ENCODE results near the gene PCDHGA7. TPM values are rescaled to one million over a fixed set of nuclear protein-coding genes. Genes with fewer than 3 reads are reported as not detected.
"Not testable (repeated sequence)": the region's sequence is repeated elsewhere in the genome, so short reads cannot be mapped to it uniquely, and the experiment has no call there.

Gene PCDHGA7
- total RNA-seq, 2 donors from 2014 or later: 0.25 TPM; not detected in 1

GRCh38 chr5:141398608-141399007 lies 16.1 kb downstream of the PCDHGA7 start:
- peaks cover 56% of the 10 kb centered on the region for H3K27me3 Mint-ChIP-seq

DNA sequence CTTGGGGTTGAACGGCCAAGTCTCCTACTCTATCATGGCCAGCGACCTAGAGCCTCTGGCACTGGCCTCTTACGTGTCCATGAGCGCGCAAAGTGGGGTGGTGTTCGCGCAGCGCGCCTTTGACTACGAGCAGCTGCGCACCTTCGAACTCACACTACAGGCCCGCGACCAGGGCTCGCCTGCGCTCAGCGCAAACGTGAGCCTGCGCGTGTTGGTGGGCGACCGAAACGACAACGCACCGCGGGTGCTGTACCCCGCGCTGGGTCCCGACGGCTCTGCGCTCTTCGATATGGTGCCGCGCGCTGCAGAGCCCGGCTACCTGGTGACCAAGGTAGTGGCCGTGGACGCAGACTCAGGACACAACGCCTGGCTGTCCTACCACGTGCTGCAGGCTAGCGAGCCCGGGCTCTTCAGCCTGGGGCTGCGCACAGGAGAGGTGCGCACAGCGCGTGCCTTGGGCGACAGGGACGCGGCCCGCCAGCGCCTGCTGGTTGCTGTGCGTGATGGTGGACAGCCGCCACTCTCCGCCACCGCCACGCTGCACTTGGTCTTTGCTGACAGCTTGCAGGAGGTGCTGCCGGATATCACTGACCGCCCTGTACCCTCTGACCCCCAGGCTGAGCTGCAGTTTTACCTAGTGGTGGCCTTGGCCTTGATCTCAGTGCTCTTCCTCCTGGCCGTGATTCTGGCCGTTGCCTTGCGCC lies 17.2 kb downstream of the PCDHGA7 start:
- ATAC-seq (no peak), DNase-seq (no peak)
- Mint-ChIP-seq H3K27ac (peak overlapping the region; percentile 6), H3K27me3 (peaks cover 54% of the 10 kb centered on the region), H3K4me1 (no peaks in the 10 kb centered on the region), H3K36me3 (ENCODE audit: low read depth) (peaks cover 5% of the 10 kb centered on the region), H3K4me3 (no peak overlapping the region)
- peaks cover 4% of the 10 kb centered on the region for H3K9me3 ChIP-seq (ENCODE audit: control insufficient read depth, low read length, poor library complexity, severe bottlenecking)

More at GRCh38 chr5:141398608-141399007, 16.1 kb downstream of the PCDHGA7 start:
- H3K9me3 ChIP-seq (ENCODE audit: control insufficient read depth, low read length, poor library complexity, severe bottlenecking): peaks cover 2% of the 10 kb centered on the region
- Mint-ChIP-seq H3K27ac (no peak overlapping the region), H3K4me1 (no peaks in the 10 kb centered on the region), H3K4me3 (no peak overlapping the region), H3K36me3 (ENCODE audit: low read depth) (peaks cover 5% of the 10 kb centered on the region)
- no peak for DNase-seq
- no peak for ATAC-seq

DNA sequence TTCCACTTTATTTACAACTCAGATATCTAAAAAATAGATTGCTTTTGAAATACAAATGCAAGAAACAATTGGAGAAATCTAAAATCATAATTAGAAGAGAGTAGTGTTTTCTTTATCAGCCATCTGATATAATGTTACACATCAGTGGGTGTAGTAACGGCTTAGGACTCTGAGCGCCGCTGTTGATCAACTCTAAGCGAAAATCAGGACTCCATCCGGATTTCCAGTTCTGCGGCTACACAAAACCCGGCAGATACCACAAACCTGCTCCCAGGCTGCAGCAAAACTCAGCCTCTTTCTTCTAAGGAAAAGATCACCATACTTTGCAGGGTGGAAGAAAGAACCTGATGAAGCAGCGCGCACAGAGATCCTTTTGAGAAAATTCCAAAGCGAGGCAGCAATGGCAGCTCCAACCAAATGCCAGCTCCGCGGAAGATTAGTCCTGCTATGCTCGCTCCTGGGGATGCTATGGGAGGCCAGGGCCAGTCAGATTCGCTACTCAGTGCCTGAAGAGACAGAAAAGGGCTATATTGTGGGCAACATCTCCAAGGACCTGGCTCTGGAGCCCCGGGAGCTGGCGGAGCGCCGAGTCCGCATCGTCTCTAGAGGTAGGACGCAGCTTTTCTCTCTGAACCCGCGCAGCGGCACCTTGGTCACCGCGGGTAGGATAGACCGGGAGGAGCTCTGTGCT lies 20.2 kb downstream of the PCDHGA7 start, which contains the start of gene PCDHGA9:
Gene PCDHGA9 (plus strand): TSS at position 226 of the 691 bp plus-strand sequence. CDS start 175 bp downstream, at position 401.
- DNase-seq (no peak), ATAC-seq (no peak)
- H3K4me1 Mint-ChIP-seq: no peaks in the 10 kb centered on the region
- peaks cover 5% of the 10 kb centered on the region for H3K36me3 Mint-ChIP-seq (ENCODE audit: low read depth)
- peaks cover 47% of the 10 kb centered on the region for H3K27me3 Mint-ChIP-seq
- peaks cover 4% of the 10 kb centered on the region for H3K9me3 ChIP-seq (ENCODE audit: control insufficient read depth, low read length, poor library complexity, severe bottlenecking)
- peak within 1 kb of the TSS; percentile 53 for H3K27ac Mint-ChIP-seq
- H3K4me3 Mint-ChIP-seq: peak within 1 kb of the TSS; percentile 70

- peaks cover 4% of the 10 kb centered on the region for H3K9me3 ChIP-seq (ENCODE audit: control insufficient read depth, low read length, poor library complexity, severe bottlenecking)
- peaks cover 52% of the 10 kb centered on the region for H3K27me3 Mint-ChIP-seq
- H3K36me3 Mint-ChIP-seq (ENCODE audit: low read depth): peaks cover 5% of the 10 kb centered on the region
- no peak overlapping the region for H3K4me3 Mint-ChIP-seq
- no peak overlapping the region for H3K27ac Mint-ChIP-seq
- no peaks in the 10 kb centered on the region for H3K4me1 Mint-ChIP-seq
- ATAC-seq (no peak), DNase-seq (no peak)
Measured at GRCh38 chr5:141403387-141403786, 20.8 kb downstream of the PCDHGA7 start.

DNA sequence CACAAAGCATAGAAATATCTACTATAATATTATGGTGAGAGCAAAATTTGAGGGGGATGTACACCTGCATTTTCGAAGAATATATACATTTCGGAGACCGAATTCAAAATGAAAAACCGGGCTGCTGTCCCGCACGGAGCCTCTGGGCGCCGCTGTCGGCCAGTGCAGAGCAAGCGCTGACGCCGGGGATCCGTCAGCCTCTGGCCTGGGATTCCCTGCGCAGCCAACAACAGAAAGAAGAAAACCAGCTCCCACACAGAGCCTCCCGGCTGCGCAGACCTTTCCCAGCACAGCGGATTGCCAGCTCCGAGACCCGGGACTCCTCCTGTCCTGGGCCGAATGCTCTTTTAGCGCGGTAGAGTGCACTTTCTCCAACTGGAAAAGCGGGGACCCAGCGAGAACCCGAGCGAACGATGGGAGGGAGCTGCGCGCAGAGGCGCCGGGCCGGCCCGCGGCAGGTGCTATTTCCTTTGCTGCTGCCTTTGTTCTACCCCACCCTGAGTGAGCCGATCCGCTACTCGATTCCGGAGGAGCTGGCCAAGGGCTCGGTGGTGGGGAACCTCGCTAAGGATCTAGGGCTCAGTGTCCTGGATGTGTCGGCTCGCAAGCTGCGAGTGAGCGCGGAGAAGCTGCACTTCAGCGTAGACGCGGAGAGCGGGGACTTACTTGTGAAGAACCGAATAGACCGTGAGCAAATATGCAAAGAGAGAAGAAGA lies 25.4 kb downstream of the PCDHGA7 start, which contains the start of gene PCDHGB6:
Gene PCDHGB6 (plus strand): TSS at position 232 of the 716 bp plus-strand sequence. CDS start 182 bp downstream, at position 414.
- Mint-ChIP-seq H3K27ac (peak within 1 kb of the TSS; percentile 35), H3K4me3 (peak within 1 kb of the TSS; percentile 46), H3K27me3 (peaks cover 43% of the 10 kb centered on the region)
- not testable (repeated sequence) for DNase-seq; H3K36me3 Mint-ChIP-seq (ENCODE audit: low read depth); H3K4me1 Mint-ChIP-seq; H3K9me3 ChIP-seq (ENCODE audit: control insufficient read depth, low read length, poor library complexity, severe bottlenecking)
- peak; percentile 61 for ATAC-seq

GRCh38 chr5:141409598-141410306 lies 27.2 kb downstream of the PCDHGA7 start:
- peaks cover 5% of the 10 kb centered on the region for H3K9me3 ChIP-seq (ENCODE audit: control insufficient read depth, low read length, poor library complexity, severe bottlenecking)
- H3K4me3 Mint-ChIP-seq: no peak overlapping the region
- no peak overlapping the region for H3K27ac Mint-ChIP-seq
- DNase-seq: no peak
- ATAC-seq: no peak
- H3K27me3 Mint-ChIP-seq: peaks cover 45% of the 10 kb centered on the region
- H3K36me3 Mint-ChIP-seq (ENCODE audit: low read depth): peaks cover 5% of the 10 kb centered on the region
- H3K4me1 Mint-ChIP-seq: peaks cover 3% of the 10 kb centered on the region

DNA sequence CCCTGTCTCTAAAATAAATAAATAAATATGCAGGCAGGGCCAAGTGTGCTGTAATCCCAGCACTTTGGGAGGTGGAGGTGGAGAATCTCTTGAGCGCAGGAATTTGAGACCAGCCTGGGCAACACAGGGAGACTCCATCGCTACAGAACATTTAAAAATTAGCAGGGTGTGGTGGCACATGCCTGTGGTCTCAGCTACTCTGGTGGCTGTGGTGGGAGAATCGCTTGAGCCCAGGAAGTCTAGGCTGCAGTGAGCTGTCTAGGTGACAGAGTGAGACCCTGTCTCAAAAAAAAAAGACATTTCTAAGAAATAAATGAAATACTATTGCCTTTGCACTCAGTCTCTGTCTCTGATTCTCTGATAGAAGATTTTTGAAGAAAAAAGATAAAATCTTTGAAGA lies 29.0 kb downstream of the PCDHGA7 start:
- no peak overlapping the region for H3K4me3 Mint-ChIP-seq
- DNase-seq (no peak), ATAC-seq (no peak)
- H3K36me3 Mint-ChIP-seq (ENCODE audit: low read depth): peaks cover 5% of the 10 kb centered on the region
- H3K27ac Mint-ChIP-seq: no peak overlapping the region
- peaks cover 48% of the 10 kb centered on the region for H3K27me3 Mint-ChIP-seq
- peaks cover 3% of the 10 kb centered on the region for H3K4me1 Mint-ChIP-seq
- peaks cover 5% of the 10 kb centered on the region for H3K9me3 ChIP-seq (ENCODE audit: control insufficient read depth, low read length, poor library complexity, severe bottlenecking)

DNA sequence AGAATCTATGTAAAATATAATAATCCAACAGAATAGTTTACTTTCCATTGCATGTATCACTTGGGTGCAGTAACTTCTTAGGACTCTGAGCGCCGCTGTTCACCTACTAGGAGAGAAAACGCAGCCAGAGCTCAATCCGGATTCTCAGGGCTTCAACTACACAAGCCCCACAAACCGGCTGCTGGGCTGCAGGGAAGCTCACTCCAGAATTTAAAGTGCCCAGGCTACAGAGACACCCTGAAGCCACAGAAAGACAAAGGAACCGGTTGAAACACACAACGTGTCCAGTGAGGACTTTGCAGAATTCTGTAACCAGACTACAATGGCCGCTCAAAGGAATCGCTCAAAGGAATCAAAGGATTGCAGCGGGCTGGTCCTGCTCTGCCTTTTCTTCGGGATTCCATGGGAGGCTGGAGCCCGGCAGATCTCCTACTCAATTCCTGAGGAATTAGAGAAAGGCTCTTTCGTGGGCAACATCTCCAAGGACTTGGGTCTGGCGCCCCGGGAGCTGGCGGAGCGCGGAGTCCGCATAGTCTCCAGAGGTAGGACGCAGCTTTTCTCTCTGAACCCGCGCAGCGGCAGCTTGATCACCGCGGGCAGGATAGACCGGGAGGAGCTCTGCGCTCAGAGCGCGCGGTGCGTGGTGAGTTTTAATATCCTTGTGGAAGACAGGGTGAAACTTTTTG lies 30.5 kb downstream of the PCDHGA7 start, which contains the start of gene PCDHGA10:
Gene PCDHGA10 (plus strand): TSS at position 134 of the 686 bp plus-strand sequence. CDS start 189 bp downstream, at position 323.
- DNase-seq: peak in 2 of 3 donors; percentile 28 to 29
- H3K9me3 ChIP-seq (ENCODE audit: control insufficient read depth, low read length, poor library complexity, severe bottlenecking): peaks cover 5% of the 10 kb centered on the region
- H3K4me1 Mint-ChIP-seq: peaks cover 3% of the 10 kb centered on the region
- H3K36me3 Mint-ChIP-seq (ENCODE audit: low read depth): peaks cover 7% of the 10 kb centered on the region
- ATAC-seq: peak; percentile 85
- peak within 1 kb of the TSS; percentile 86 for H3K4me3 Mint-ChIP-seq
- peak within 1 kb of the TSS; percentile 17 for H3K27ac Mint-ChIP-seq
- H3K27me3 Mint-ChIP-seq: peaks cover 55% of the 10 kb centered on the region

DNA sequence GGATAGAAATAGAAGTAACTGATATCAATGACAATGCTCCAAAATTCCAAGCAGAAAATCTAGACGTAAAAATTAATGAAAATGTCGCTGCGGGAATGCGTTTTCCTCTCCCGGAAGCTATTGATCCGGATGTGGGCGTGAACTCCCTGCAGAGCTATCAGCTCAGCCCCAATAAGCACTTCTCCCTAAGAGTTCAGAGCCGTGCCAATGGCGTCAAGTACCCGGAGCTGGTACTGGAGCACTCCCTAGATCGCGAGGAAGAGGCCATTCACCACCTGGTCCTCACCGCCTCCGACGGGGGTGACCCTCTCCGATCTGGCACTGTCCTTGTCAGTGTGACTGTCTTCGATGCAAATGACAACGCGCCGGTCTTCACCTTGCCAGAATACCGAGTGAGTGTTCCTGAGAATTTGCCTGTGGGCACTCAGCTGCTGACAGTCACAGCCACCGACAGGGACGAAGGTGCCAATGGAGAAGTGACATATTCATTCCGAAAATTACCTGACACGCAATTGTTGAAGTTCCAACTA lies 31.1 kb downstream of the PCDHGA7 start:
- H3K36me3 Mint-ChIP-seq (ENCODE audit: low read depth): peaks cover 8% of the 10 kb centered on the region
- peaks cover 5% of the 10 kb centered on the region for H3K9me3 ChIP-seq (ENCODE audit: control insufficient read depth, low read length, poor library complexity, severe bottlenecking)
- H3K4me3 Mint-ChIP-seq: peak overlapping the region; percentile 86
- DNase-seq: no peak
- no peak for ATAC-seq
- peaks cover 57% of the 10 kb centered on the region for H3K27me3 Mint-ChIP-seq
- H3K27ac Mint-ChIP-seq: peak overlapping the region; percentile 17
- peaks cover 3% of the 10 kb centered on the region for H3K4me1 Mint-ChIP-seq

DNA sequence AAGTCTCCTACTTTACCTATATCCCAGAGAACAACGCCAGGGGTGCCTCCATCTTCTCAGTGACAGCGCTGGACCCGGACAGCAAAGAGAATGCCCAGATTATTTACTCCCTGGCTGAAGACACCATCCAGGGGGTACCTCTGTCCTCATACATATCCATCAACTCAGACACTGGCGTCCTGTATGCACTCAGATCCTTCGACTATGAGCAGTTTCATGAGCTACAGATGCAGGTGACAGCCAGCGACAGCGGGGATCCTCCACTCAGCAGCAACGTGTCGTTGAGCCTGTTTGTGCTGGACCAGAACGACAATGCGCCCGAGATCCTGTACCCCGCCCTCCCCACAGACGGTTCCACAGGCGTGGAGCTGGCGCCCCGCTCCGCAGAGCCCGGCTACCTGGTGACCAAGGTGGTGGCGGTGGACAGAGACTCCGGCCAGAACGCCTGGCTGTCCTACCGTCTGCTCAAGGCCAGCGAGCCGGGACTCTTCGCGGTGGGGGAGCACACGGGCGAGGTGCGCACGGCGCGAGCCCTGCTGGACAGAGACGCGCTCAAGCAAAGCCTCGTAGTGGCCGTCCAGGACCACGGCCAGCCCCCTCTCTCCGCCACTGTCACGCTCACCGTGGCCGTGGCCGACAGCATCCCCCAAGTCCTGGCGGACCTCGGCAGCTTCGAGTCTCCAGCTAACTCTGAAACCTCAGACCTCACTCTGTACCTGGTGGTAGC lies 32.2 kb downstream of the PCDHGA7 start:
- DNase-seq: not testable (repeated sequence)

DNA sequence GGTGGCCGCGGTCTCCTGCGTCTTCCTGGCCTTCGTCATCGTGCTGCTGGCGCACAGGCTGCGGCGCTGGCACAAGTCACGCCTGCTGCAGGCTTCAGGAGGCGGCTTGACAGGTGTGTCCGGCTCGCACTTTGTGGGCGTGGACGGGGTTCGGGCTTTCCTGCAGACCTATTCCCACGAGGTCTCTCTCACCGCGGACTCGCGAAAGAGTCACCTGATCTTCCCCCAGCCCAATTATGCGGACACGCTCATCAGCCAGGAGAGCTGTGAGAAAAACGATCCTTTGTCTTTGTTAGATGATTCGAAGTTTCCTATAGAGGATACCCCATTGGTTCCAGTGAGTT lies 32.7 kb downstream of the PCDHGA7 start:
- Mint-ChIP-seq H3K27me3 (peaks cover 57% of the 10 kb centered on the region), H3K4me3 (peak overlapping the region; percentile 19), H3K27ac (peak overlapping the region; percentile 2)
- DNase-seq; H3K36me3 Mint-ChIP-seq (ENCODE audit: low read depth); H3K9me3 ChIP-seq (ENCODE audit: control insufficient read depth, low read length, poor library complexity, severe bottlenecking); ATAC-seq; H3K4me1 Mint-ChIP-seq: not testable (repeated sequence)

More for the DNA sequence above, 32.2 kb downstream of the PCDHGA7 start:
- H3K4me3 Mint-ChIP-seq: peak overlapping the region; percentile 19
- H3K36me3 Mint-ChIP-seq (ENCODE audit: low read depth); ATAC-seq; H3K27ac Mint-ChIP-seq; H3K9me3 ChIP-seq (ENCODE audit: control insufficient read depth, low read length, poor library complexity, severe bottlenecking); H3K4me1 Mint-ChIP-seq: not testable (repeated sequence)
- peaks cover 56% of the 10 kb centered on the region for H3K27me3 Mint-ChIP-seq
